ENCODE measurements around the gene CYP4A22. TPM values are rescaled to one million over a fixed set of nuclear protein-coding genes. Genes with fewer than 3 reads are reported as not detected.
A peak's percentile ranks its signal among the peaks of the same experiment; 100 is the strongest.
"Not testable (repeated sequence)": the region's sequence is repeated elsewhere in the genome, so short reads cannot be mapped to it uniquely, and the experiment has no call there.

The CYP4A22 gene
- total RNA-seq, 1 donor from 2014 or later = not detected

DNA sequence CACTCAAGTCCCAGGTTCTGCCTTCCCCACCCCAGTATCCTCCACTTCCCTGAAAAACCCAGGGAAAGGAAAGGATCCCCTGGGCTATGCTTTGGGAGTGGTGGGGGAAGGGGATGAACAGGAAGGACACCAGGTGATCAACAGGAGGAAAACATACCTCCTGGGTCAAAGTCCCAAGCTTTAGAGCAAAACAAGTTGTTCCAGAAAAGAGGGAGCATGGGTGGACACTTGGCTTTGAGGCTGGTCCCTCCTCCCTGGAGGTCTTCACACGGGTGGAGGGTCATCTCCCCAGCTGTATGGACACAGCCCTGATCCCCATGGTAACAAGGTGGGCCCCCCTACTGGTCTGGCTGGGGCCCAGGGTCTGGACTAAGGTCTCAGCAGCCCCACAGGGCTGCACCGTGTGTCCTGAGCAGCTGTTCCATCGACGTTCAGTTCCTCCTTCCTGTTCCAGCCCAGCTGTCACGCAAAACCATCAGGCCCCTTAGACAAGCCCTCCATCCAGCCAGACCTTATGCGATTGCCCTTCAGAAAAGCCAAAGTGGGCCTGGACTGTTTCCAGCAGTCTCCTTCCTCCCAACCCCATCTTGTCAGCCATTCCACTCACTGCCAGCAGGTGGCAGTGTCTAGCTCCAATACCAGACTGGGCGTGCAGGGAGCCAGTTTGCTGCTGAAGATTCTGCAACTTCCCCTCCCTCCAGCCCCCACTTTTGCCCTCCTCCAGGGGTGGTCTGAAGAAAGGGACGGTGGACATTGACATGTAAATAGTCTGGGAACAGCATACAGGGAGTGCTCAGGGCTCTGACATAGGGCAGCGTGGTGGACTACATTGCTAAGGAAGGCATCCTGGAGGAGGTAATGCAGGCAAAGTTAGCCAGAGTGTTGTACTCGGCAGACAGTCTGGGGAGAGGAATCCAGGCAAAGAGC, 55.5 kb downstream of the CYP4A22 start:
- ATAC-seq (peak; percentile 38), DNase-seq (ENCODE audit: missing footprints) (peak; percentile 85)
- intact Hi-C loops (cut with DNase I) = loop anchor here (2.0 to 5.0 kb wide), 2 partner anchors 70 to 520 kb away; no protein-coding TSS in a partner anchor

DNA sequence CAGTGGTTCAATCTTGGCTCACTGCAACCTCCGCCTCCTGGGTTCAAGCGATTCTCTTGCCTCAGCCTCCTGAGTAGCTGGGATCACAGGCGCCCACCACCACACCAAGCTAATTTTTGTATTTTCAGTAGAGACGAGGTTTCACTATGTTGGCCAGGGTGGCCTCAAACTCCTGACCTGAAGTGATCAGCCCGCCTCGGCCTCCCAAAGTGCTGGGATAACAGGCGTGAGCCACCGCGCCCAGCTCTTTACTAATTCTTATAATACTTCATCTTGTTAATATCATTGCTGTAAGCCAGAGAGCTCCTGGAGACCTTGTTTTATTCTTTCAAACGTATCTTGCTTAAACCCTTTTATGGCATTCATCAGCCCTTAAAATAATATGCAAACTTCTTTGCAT, 56.3 kb downstream of the CYP4A22 start:
- DNase-seq (ENCODE audit: missing footprints); ATAC-seq: not testable (repeated sequence)
- intact Hi-C loops (cut with DNase I) = loop anchor here (2.0 to 5.0 kb wide), 2 partner anchors 69 to 519 kb away; no protein-coding TSS in a partner anchor

DNA sequence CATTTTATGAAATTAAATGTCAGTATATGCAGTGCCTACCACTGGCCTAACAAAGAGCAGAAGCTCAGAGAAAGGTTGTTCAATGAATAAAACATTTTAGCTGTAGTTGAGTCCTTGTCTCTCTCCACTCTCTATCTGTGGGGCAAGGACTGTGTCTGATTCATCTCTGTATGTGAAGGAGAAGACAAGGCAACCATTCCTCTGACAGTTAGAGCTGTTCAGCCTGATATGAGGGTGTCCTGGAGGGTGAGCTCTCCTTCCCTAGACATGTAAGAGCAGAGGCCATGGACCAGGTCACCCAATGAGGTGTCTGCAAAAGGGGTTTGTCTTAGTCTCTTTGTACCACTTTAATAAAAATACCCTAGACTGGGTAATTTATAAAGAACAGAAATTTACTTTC, 57.1 kb downstream of the CYP4A22 start:
- intact Hi-C loops (cut with DNase I) = loop anchor here (5.0 kb wide), 1 partner anchor 518 kb away; no protein-coding TSS in a partner anchor
- ATAC-seq (no peak), DNase-seq (ENCODE audit: missing footprints) (no peak)

DNA sequence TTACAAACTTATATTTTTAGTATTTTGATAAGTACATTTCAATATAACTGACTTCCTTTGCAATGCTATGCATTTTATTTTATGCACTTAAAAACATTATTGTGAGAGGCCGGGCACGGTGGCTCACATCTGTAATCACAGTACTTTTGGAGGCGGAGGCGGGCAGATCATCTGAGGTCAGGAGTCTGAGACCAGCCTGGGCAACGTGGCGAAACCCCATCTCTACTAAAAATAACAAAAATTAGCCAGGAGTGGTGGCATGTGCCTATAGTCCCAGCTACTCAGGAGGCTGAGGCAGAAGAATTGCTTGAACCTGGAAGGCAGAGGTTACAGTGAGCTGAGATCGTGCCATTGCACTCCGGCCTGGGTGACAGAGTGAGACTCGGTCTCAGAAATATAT, 58.7 kb downstream of the CYP4A22 start:
- DNase-seq (ENCODE audit: missing footprints); intact Hi-C loops (cut with DNase I); ATAC-seq: not testable (repeated sequence)

DNA sequence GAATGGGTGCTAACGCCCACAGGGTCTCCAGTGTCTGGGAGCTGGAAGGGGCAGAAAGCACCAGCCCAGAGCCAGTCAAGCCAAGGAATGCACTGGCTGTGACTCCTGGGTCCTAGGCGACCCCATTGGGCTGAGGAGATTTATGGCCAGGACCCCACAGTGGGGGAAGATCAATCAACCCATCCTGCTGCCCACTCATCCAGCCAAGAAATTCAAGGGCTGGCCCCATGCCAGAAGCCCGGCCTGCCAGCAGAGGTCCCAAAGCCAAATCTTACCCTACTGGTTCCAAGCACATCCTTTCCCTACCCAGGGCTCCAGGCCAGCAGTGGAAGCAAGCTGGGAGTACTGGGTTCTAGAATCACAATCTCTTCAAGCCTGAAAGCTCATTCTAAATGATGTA, 59.4 kb downstream of the CYP4A22 start:
- DNase-seq (ENCODE audit: missing footprints) (no peak), ATAC-seq (no peak)
- intact Hi-C loops (cut with DNase I) = no loop called here

DNA sequence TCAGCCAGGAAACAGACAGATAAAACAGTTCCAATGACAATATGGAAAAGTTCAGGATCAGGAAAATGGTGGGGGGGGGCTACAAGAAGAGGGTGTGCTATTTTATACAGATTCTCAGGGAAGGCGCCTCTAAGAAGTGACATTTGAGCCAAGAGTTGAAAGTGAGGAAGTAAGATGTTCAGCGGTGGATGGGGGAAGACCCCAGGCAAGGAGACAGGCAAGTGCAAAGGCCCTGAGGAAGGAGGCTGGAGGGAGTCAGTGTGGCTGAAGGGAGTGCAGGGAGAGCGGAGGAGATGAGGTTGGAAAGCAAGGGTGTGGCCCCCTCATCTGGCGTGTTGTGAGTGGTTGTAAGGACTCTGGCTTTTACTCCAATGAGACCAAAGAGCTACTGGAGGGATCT, 61.0 kb downstream of the CYP4A22 start:
- no peak for ATAC-seq
- intact Hi-C loops (cut with DNase I) = no loop called here
- DNase-seq (ENCODE audit: missing footprints) = no peak

Other genes starting within 250 kb of the CYP4A22 start
- not detected for gene CYP4A11, start 196.0 kb upstream of the CYP4A22 start, total RNA-seq
- 1.5 TPM for gene CYP4X1, start 113.8 kb upstream of the CYP4A22 start, total RNA-seq
- gene CYP4Z1, start 70.2 kb upstream of the CYP4A22 start, total RNA-seq = 0.97 TPM
- gene PDZK1IP1, start 52.6 kb downstream of the CYP4A22 start, total RNA-seq = not detected
- 3.5 TPM for gene TAL1, start 94.8 kb downstream of the CYP4A22 start, total RNA-seq
- gene STIL, start 176.7 kb downstream of the CYP4A22 start, total RNA-seq = 0.73 TPM
- 77.4 TPM for gene CMPK1, start 196.3 kb downstream of the CYP4A22 start, total RNA-seq